ENCODE measurements around the gene MMP14. TPM values are rescaled to one million over a fixed set of nuclear protein-coding genes. Genes with fewer than 3 reads are reported as not detected.

The MMP14 gene
- total and polyA plus RNA-seq, 9 of the 15 experiments (the other 6 are each of a cell fraction or from before 2014, with no cell fraction given) = 0.36 to 5.8 (median 1.3) TPM; not detected in 2

GRCh38 chr14:22864979-22865378, 28.6 kb downstream of the MMP14 start:
- Histone ChIP-seq H3K9me1 (ENCODE audit: control insufficient read depth, insufficient read depth, low read length) (no peaks in the 10 kb centered on the region), H3K4me2 (ENCODE audit: insufficient read depth, low read length) (peak overlapping the region; percentile 5; the same call in 1 of the 2 replicates), H3K9ac (ENCODE audit: insufficient read depth in 1 of 2, low read depth in 2 of 2, low read length in 2 of 2) (no peak overlapping the region), H3K27ac (ENCODE audit: extremely low read depth, low read depth, low read length) (no peak overlapping the region), H2AFZ (ENCODE audit: low read depth, low read length) (peak overlapping the region; percentile 56), H3K9me3 (replicated peaks; ENCODE audit: control insufficient read depth, insufficient read depth, low read depth, low read length) (no peaks in the 10 kb centered on the region), H3K4me3 (no peak overlapping the region), H3K79me2 (ENCODE audit: control insufficient read depth, insufficient read depth, low read length) (no peaks in the 10 kb centered on the region), H3K27me3 (ENCODE audit: control insufficient read depth in 2 of 2, insufficient read depth in 2 of 2, low read length in 2 of 2) (no peaks in the 10 kb centered on the region), H3K4me1 (replicated peaks in 1 of 2; ENCODE audit: control insufficient read depth in 2 of 2, insufficient read depth in 2 of 2, low read length in 2 of 2) (peaks cover 6 to 14% of the 10 kb centered on the region in 2 experiments; a peak in 4 of 5 replicates), H3K36me3 (ENCODE audit: control insufficient read depth, insufficient read depth, low read length) (no peaks in the 10 kb centered on the region), H4K20me1 (replicated peaks; ENCODE audit: control insufficient read depth, insufficient read depth, low read length) (no peaks in the 10 kb centered on the region)
- in situ Hi-C loops (cut with MboI) (no loop called here), intact Hi-C loops (cut with micrococcal nuclease) (no loop called here)
- TF ChIP-seq CTCF (IDR thresholded peaks at IDR 0.05 in 2 of 3, conservative IDR thresholded peaks at IDR 0.05 in 1 of 3; ENCODE audit: insufficient read depth in 2 of 3, low read depth in 1 of 3, low read length in 3 of 3) (no peak), STAT5A (IDR thresholded peaks at IDR 0.05; ENCODE audit: borderline replicate concordance, low read length) (no peak), ZNF280A (IDR thresholded peaks at IDR 0.05; ENCODE audit: low read depth, partially characterized antibody) (no peak), SIRT6 (IDR thresholded peaks at IDR 0.05; ENCODE audit: low read depth, low read length) (no peak), POLR2AphosphoS2 (IDR thresholded peaks at IDR 0.05; ENCODE audit: low read length) (no peak), LEF1 (IDR thresholded peaks at IDR 0.05) (no peak), KLF6 (CRISPR knock-in tag; IDR thresholded peaks at IDR 0.05; ENCODE audit: borderline replicate concordance) (no peak), NFIX (CRISPR knock-in tag; IDR thresholded peaks at IDR 0.05; ENCODE audit: low read depth) (no peak), GTF2B (IDR thresholded peaks at IDR 0.05; ENCODE audit: extremely low read depth, insufficient read length) (no peak), THRAP3 (IDR thresholded peaks at IDR 0.05; ENCODE audit: borderline replicate concordance) (no peak), ZNF121 (CRISPR knock-in tag; conservative IDR thresholded peaks at IDR 0.05) (no peak), ERF (CRISPR knock-in tag; IDR thresholded peaks at IDR 0.05) (no peak), PHB2 (IDR thresholded peaks at IDR 0.05; ENCODE audit: low read depth) (no peak), ETS1 (conservative IDR thresholded peaks at IDR 0.05; ENCODE audit: control insufficient read depth, low read depth, low read length) (no peak), ZNF431 (CRISPR knock-in tag; IDR thresholded peaks at IDR 0.05) (no peak), ARID2 (IDR thresholded peaks at IDR 0.05) (no peak), KLF16 (IDR thresholded peaks at IDR 0.05) (no peak), CBX3 (IDR thresholded peaks at IDR 0.05; ENCODE audit: borderline replicate concordance in 1 of 2, low read length in 2 of 2) (no peak)
- no TSS peak for BruUV-seq (replicated peaks)
- DNase-seq (ENCODE audit: extremely low read depth in 1 of 4, low spot score in 3 of 4) = no peak
- ChIA-PET CTCF (ENCODE audit: low intra/inter-chr PET ratio) (interaction anchor here (1.3 kb wide), 1 partner anchor 42 kb away, joined by 4 read pairs; no protein-coding TSS in a partner anchor), POLR2A (interaction anchor here (0.7 to 1.1 kb wide), 3 partner anchors 9 to 94 kb away, joined by 3 to 4 read pairs (median 3); no protein-coding TSS in a partner anchor)
- WGBS (ENCODE audit: insufficient coverage, low coverage, missing lambda C conversion rate) = 18% methylated on average over 4 of the region's 4 CpGs
- FAIRE-seq = no peak
- no peak for ATAC-seq

Measured in K562 (cell line).